Spleen (tissue), 11 donors: ENCODE data around the gene EFR3B. TPM values are rescaled to one million over a fixed set of nuclear protein-coding genes. Genes with fewer than 3 reads are reported as not detected.

ENCODE experiments used
- DNase-seq: peaks from one replicate; pipeline ENCODE4 v3.0.0-alpha.2; 2020
- H3K27ac ChIP-seq, 8 donors: fragments of 200-600 bp; sonication (generic) in 7 of 8; 1 replicate in 4 of 8; 2 replicates in 4 of 8; pipeline versions ENCODE4 v1.5.0 to v1.8.0; 2016 to 2021; ENCODE audit warnings: inconsistent platforms in 4 of 8, mild to moderate bottlenecking in 4 of 8, moderate library complexity in 1 of 8
- H3K27me3 ChIP-seq, 7 donors: fragments of 200-600 bp; sonication (generic) in 6 of 7; replicated peaks in 1 of 7; 1 replicate in 4 of 7; 2 replicates in 3 of 7; pipeline versions ENCODE4 v1.5.0 to v1.8.0; 2016 to 2021; ENCODE audit warnings: inconsistent platforms in 3 of 7, mild to moderate bottlenecking in 1 of 7
- H3K36me3 ChIP-seq, 6 donors: fragments of 200-600 bp; sonication (generic) in 5 of 6; 1 replicate in 4 of 6; 2 replicates in 2 of 6; pipeline versions ENCODE4 v1.5.0 to v1.8.0; 2016 to 2021; ENCODE audit warnings: inconsistent platforms in 2 of 6
- H3K4me1 ChIP-seq, 6 donors: fragments of 200-600 bp; sonication (generic) in 5 of 6; 1 replicate in 3 of 6; 2 replicates in 3 of 6; pipeline versions ENCODE4 v1.5.0 to v1.8.0; 2016 to 2021; ENCODE audit warnings: inconsistent platforms in 3 of 6
- H3K4me3 ChIP-seq, 8 donors: fragments of 200-600 bp; sonication (generic) in 7 of 8; 1 replicate in 4 of 8; 2 replicates in 4 of 8; pipeline versions ENCODE4 v1.5.0 to v1.8.0; 2016 to 2021; ENCODE audit warnings: inconsistent platforms in 4 of 8, mild to moderate bottlenecking in 4 of 8, moderate library complexity in 2 of 8
- H3K9me3 ChIP-seq, 8 donors: fragments of 200-600 bp; sonication (generic) in 7 of 8; 1 replicate in 4 of 8; 2 replicates in 4 of 8; pipeline versions ENCODE4 v1.5.0 to v1.8.0; 2016 to 2021; ENCODE audit warnings: inconsistent platforms in 4 of 8
- CTCF ChIP-seq, 11 experiments: fragments of 200-600 bp in 7 of 11; fragments of 450-650 bp in 4 of 11; sonication (generic) in 4 of 11; IDR thresholded peaks in 8 of 11; conservative IDR thresholded peaks in 3 of 11; 1 replicate in 7 of 11; 2 replicates in 4 of 11; pipeline versions ENCODE4 v1.4.0 to v1.8.0; 2016 to 2021; ENCODE audit warnings: antibody characterized with exemption in 11 of 11, inconsistent platforms in 4 of 11, mild to moderate bottlenecking in 1 of 11
- POLR2A ChIP-seq, 3 donors: fragments of 450-650 bp; IDR thresholded peaks; one replicate each; pipeline ENCODE4 v1.5.1; 2017; ENCODE audit warnings: antibody characterized with exemption in 3 of 3, mild to moderate bottlenecking in 1 of 3
- POLR2AphosphoS5 ChIP-seq, 3 donors: sonication (generic); formaldehyde crosslinking; IDR thresholded peaks; one replicate each; pipeline ENCODE4 v1.5.1; 2017; ENCODE audit warnings: antibody characterized with exemption in 3 of 3
- WGBS, 5 donors: extraction: QIAGEN DNeasy Blood & Tissue Kit in 3 of 5; methylation state at CpG; one replicate each; pipeline versions ENCODE4 v1.1.5 to v1.1.7; 2013 to 2018; 5-methylcytosine and 5-hydroxymethylcytosine counted together
- intact Hi-C: fragments of 100-400 bp; cut with DNase I; formaldehyde crosslinking; loops from one replicate; pipeline ENCODE4 v1.15.0; 2023; ENCODE audit warnings: low total_unique reads
- polyA plus RNA-seq, 3 donors: library from polyadenylated mRNA; stranded (reverse); fragments of 200-250 nt; gene quantifications; one replicate each; pipeline ENCODE4 v1.2.1, GENCODE V29; 2013
- total RNA-seq, 7 donors: library from RNA; depleted of rRNA in 3 of 7; stranded (reverse); fragments of >200 nt in 3 of 7; fragmentation: NEBNext Ultra II Directional in 4 of 7; extraction: Animal tissue kit (Norgen Biotek cat#: 25700) in 4 of 7; gene quantifications; one replicate each; pipeline versions ENCODE4 v1.1.0 to v1.2.1, GENCODE V29; 2016 to 2021
- donor health status: healthy with polysubstance abuse.
- donor health status: DM: no; HTN: no; CAD: no; lungs with moderate emphysema.
- donor health status: DM: no; HTN: no; CAD: no.
- donor health status: Bipolar disorder and iron deficiency.
- donor health status: healthy.
- donor health status: DM: no; HTN: no; CAD: no.
- donor health status: DM: yes; HTN: yes; CAD: no.

EFR3B gene
- total and polyA plus RNA-seq, 10 donors: 0.22 to 13.2 (median 8.2) TPM

GRCh38 chr2:25079050-25079635 lies 37.3 kb downstream of the EFR3B start:
- no peak overlapping the region for H3K27ac ChIP-seq
- 80 to 95% (median 84%) methylated on average over 3 of the region's 3 CpGs for WGBS, 5 donors
- no peaks in the 10 kb centered on the region for H3K27me3 ChIP-seq
- H3K4me3 ChIP-seq: no peak overlapping the region
- no peaks in the 10 kb centered on the region for H3K36me3 ChIP-seq
- peaks cover 0 to 13% (median 2%) of the 10 kb centered on the region in 6 donors for H3K4me1 ChIP-seq
- no peak for TF ChIP-seq POLR2AphosphoS5 (IDR thresholded peaks at IDR 0.05)
- TF ChIP-seq CTCF (IDR thresholded peaks at IDR 0.05 in 8 of 11, conservative IDR thresholded peaks at IDR 0.05 in 3 of 11): no peak
- TF ChIP-seq POLR2A (IDR thresholded peaks at IDR 0.05): no peak
- intact Hi-C loops: no loop called here
- no peak for DNase-seq
- no peaks in the 10 kb centered on the region for H3K9me3 ChIP-seq

GRCh38 chr2:25081237-25081790 lies 39.4 kb downstream of the EFR3B start:
- WGBS, 5 donors: 89 to 97% (median 93%) methylated on average over 9 of the region's 9 CpGs
- no peak overlapping the region for H3K27ac ChIP-seq
- intact Hi-C loops: no loop called here
- H3K4me1 ChIP-seq: peaks cover 0 to 13% (median 2%) of the 10 kb centered on the region in 6 donors
- DNase-seq: no peak
- H3K36me3 ChIP-seq: no peaks in the 10 kb centered on the region
- TF ChIP-seq POLR2A (IDR thresholded peaks at IDR 0.05): no peak
- no peak for TF ChIP-seq CTCF (IDR thresholded peaks at IDR 0.05 in 8 of 11, conservative IDR thresholded peaks at IDR 0.05 in 3 of 11)
- TF ChIP-seq POLR2AphosphoS5 (IDR thresholded peaks at IDR 0.05): no peak
- H3K4me3 ChIP-seq: no peak overlapping the region
- no peaks in the 10 kb centered on the region for H3K9me3 ChIP-seq
- H3K27me3 ChIP-seq: no peaks in the 10 kb centered on the region

- Histone ChIP-seq H3K27ac (no peak overlapping the region), H3K9me3 (no peaks in the 10 kb centered on the region), H3K4me3 (no peak overlapping the region), H3K27me3 (no peaks in the 10 kb centered on the region), H3K36me3 (no peaks in the 10 kb centered on the region), H3K4me1 (peaks cover 0 to 13% (median under 1%) of the 10 kb centered on the region in 6 donors)
- intact Hi-C loops: no loop called here
- no peak for DNase-seq
- 59 to 97% (median 90%) methylated on average over 3 to 6 of the region's 6 CpGs for WGBS, 5 donors
- TF ChIP-seq POLR2A (IDR thresholded peaks at IDR 0.05): no peak
- no peak for TF ChIP-seq POLR2AphosphoS5 (IDR thresholded peaks at IDR 0.05)
- no peak for TF ChIP-seq CTCF (IDR thresholded peaks at IDR 0.05 in 8 of 11, conservative IDR thresholded peaks at IDR 0.05 in 3 of 11)
Observed at GRCh38 chr2:25082002-25082622, 40.2 kb downstream of the EFR3B start.
